ENCODE measurements around the gene RGS21.

The RGS21 gene

DNA sequence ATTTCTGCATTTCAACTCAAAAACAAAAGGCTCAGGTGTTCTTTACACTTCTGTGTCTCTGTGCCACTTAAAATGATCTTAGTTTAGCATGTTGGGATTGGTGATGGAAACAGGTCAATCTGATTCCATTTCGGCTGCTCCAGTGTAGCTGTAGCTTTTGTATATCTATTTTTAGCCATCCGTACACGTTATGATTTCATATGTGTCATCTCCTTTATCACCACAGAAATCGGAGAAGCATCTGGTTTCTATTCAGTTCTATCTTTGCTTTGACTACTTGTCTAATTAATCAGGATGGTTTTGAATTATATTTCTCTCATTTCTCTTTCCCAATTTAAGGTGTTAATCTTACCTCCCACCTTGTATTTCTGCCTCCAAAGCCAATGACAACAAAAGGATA, 41.1 kb downstream of the RGS21 start:
- H3K27ac Mint-ChIP-seq, result no peak overlapping the region
- no peak overlapping the region for H3K4me3 Mint-ChIP-seq
- H3K4me1 Mint-ChIP-seq, result no peaks in the 10 kb centered on the region
- ATAC-seq (replicated peaks) (no peak), DNase-seq (no peak)
- no peaks in the 10 kb centered on the region for H3K27me3 Mint-ChIP-seq
- no peaks in the 10 kb centered on the region for H3K9me3 Mint-ChIP-seq
- no peaks in the 10 kb centered on the region for H3K36me3 Mint-ChIP-seq

GRCh38 chr1:192358402-192358801, 41.6 kb downstream of the RGS21 start:
- Mint-ChIP-seq H3K9me3 (no peaks in the 10 kb centered on the region), H3K27ac (no peak overlapping the region), H3K4me3 (no peak overlapping the region), H3K4me1 (no peaks in the 10 kb centered on the region), H3K36me3 (no peaks in the 10 kb centered on the region), H3K27me3 (no peaks in the 10 kb centered on the region)
- no peak for ATAC-seq (replicated peaks)
- no peak for DNase-seq

GRCh38 chr1:192358822-192359221, 42.0 kb downstream of the RGS21 start:
- no peaks in the 10 kb centered on the region for H3K27me3 Mint-ChIP-seq
- no peaks in the 10 kb centered on the region for H3K36me3 Mint-ChIP-seq
- H3K4me1 Mint-ChIP-seq, result no peaks in the 10 kb centered on the region
- no peak for DNase-seq
- no peak overlapping the region for H3K27ac Mint-ChIP-seq
- no peak for ATAC-seq (replicated peaks)
- no peak overlapping the region for H3K4me3 Mint-ChIP-seq
- H3K9me3 Mint-ChIP-seq, result no peaks in the 10 kb centered on the region

DNA sequence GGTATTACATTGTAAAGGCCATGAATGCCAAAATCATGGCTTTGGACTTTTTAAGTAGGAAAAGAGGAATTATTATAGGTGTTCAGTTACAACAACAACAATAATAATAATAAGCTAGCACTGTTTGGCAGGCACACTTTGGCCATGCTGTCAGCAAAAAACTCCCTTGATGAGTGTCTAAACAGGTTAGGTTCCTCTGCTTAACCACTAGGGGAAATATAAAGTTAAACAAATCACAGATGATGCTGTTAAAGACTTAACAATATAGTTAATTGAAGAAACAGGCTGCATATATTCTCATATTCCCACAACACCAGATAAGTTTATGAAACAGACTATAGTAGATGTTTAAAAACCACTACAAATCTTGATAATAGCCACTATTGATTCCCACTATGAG, 46.4 kb downstream of the RGS21 start:
- ATAC-seq (replicated peaks) (no peak), DNase-seq (no peak)
- no peak overlapping the region for H3K4me3 Mint-ChIP-seq
- H3K9me3 Mint-ChIP-seq, result no peaks in the 10 kb centered on the region
- no peaks in the 10 kb centered on the region for H3K36me3 Mint-ChIP-seq
- no peak overlapping the region for H3K27ac Mint-ChIP-seq
- no peaks in the 10 kb centered on the region for H3K27me3 Mint-ChIP-seq
- no peaks in the 10 kb centered on the region for H3K4me1 Mint-ChIP-seq

- Mint-ChIP-seq H3K4me3 (no peak overlapping the region), H3K27me3 (no peaks in the 10 kb centered on the region), H3K27ac (no peak overlapping the region), H3K36me3 (no peaks in the 10 kb centered on the region), H3K9me3 (no peaks in the 10 kb centered on the region), H3K4me1 (no peaks in the 10 kb centered on the region)
- DNase-seq, result no peak
- no peak for ATAC-seq (replicated peaks)
These were observed 50.6 kb downstream of the RGS21 start for GRCh38 chr1:192367436-192367835.

DNA sequence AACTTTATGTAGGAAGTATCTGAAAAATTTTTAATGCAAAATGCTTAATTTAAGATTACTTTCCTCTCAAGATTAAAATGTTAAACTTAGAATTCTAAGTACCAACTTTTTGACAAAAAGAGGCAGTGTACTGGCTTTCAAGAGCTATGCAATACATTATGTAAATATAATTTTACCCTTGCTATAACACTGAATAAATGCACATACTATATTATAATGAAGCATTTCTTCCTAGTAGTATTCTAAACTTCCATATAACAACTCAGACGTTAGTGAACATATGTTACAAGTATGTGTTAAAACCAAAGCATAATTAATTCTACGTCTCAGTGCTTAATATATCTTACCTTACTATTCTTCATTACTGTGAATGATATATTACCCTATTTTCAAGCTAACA, 58.5 kb downstream of the RGS21 start:
- Mint-ChIP-seq H3K27me3 (no peaks in the 10 kb centered on the region), H3K9me3 (no peaks in the 10 kb centered on the region), H3K4me1 (peaks cover 0 to 4% of the 10 kb centered on the region in 2 donors), H3K36me3 (no peaks in the 10 kb centered on the region), H3K27ac (no peak overlapping the region), H3K4me3 (no peak overlapping the region)
- ATAC-seq (replicated peaks) (no peak), DNase-seq (no peak)

DNA sequence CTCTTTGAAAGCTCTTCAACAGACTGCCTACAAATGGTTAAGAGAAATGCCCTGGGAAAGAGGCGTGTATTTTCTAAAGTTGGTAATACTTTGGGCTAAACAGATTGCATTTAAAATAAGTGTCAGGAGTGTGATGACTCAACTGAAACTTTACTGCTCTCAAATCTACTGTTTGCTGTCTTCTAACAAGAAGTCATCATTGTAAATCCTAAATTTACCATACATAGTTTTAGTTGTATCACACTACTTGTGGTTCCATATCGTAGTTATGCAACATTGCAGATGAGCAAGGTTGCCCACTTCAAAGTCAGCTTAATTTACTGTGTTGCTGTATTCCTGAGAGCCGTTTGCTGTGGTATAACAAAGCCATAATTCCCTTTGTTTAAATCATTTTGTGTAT, 59.6 kb downstream of the RGS21 start:
- no peak for DNase-seq
- no peaks in the 10 kb centered on the region for H3K9me3 Mint-ChIP-seq
- no peak for ATAC-seq (replicated peaks)
- H3K27me3 Mint-ChIP-seq, result no peaks in the 10 kb centered on the region
- no peak overlapping the region for H3K4me3 Mint-ChIP-seq
- H3K4me1 Mint-ChIP-seq, result peaks cover 0 to 4% of the 10 kb centered on the region in 2 donors
- no peaks in the 10 kb centered on the region for H3K36me3 Mint-ChIP-seq
- H3K27ac Mint-ChIP-seq, result no peak overlapping the region

DNA sequence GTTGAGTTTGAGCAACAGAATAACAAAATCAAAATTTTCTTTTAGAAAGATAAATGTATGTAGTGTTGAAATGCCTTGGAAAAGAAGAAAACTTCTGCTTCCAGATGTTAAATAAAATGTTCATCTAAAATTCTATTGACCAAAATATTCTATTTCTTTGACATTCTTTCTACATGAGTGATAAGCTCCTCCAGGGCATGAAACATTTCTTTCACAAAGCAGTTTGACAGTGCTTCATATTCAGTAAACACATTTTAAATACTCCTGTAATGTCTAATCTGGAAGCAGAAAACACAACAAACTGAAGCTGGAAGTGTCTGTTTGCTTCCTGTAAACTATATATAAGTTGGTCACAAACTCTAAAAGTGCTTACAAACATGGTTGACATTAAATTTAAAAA, 61.5 kb downstream of the RGS21 start:
- no peaks in the 10 kb centered on the region for H3K9me3 Mint-ChIP-seq
- H3K36me3 Mint-ChIP-seq, result no peaks in the 10 kb centered on the region
- no peak overlapping the region for H3K4me3 Mint-ChIP-seq
- H3K27ac Mint-ChIP-seq, result no peak overlapping the region
- H3K4me1 Mint-ChIP-seq, result peaks cover 0 to 4% of the 10 kb centered on the region in 2 donors
- H3K27me3 Mint-ChIP-seq, result no peaks in the 10 kb centered on the region
- ATAC-seq (replicated peaks) (no peak), DNase-seq (no peak)

DNA sequence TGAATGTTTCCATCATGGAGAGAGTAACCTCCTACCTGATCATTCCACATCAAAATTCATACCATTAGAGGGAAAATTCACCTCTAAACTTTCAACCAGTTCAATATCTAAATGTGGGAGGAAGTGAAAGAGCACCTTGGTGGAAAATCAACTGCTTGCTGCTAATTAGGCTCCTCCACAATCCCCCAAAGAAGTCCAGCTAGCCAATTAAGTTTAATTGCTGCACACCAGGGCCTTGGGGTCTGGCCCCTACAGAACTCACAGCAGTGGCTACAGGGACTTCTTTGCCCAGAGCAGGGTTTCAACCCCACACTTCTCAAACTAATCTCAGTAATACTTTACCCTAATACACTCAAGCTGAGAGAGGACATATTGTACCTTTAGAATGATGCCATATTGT, 62.1 kb downstream of the RGS21 start:
- Mint-ChIP-seq H3K9me3 (no peaks in the 10 kb centered on the region), H3K27me3 (no peaks in the 10 kb centered on the region), H3K27ac (no peak overlapping the region), H3K4me1 (peaks cover 0 to 4% of the 10 kb centered on the region in 2 donors), H3K4me3 (no peak overlapping the region), H3K36me3 (no peaks in the 10 kb centered on the region)
- ATAC-seq (replicated peaks) (no peak), DNase-seq (no peak)

- peaks cover 0 to under 1% of the 10 kb centered on the region in 2 donors for H3K9me3 Mint-ChIP-seq
- H3K4me1 Mint-ChIP-seq, result peaks cover 0 to 4% of the 10 kb centered on the region in 2 donors
- no peak overlapping the region for H3K4me3 Mint-ChIP-seq
- no peak overlapping the region for H3K27ac Mint-ChIP-seq
- ATAC-seq (replicated peaks) (no peak), DNase-seq (no peak)
- no peaks in the 10 kb centered on the region for H3K27me3 Mint-ChIP-seq
- H3K36me3 Mint-ChIP-seq, result no peaks in the 10 kb centered on the region
These were observed 62.8 kb downstream of the RGS21 start for GRCh38 chr1:192379554-192379953.

DNA sequence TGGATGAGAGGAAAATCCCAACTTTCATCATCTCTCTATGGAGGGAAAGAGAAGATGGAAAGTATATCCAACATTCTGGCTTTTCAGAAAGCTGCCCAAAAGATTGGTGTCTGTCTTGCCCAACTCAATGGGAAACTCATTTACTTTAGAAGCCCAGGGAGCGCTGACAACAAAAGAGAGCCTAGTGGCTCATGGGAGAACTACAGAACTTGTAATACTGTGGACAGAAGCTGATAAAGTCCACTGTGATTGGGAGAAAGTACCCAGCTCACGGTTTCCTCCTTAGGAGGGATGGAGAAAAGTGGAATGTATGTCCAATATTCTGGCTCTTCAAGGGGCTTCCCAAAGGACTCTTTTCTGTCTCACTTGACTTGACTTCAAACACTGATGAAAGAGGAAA, 66.0 kb downstream of the RGS21 start:
- H3K27me3 Mint-ChIP-seq, result no peaks in the 10 kb centered on the region
- DNase-seq (no peak), ATAC-seq (replicated peaks) (no peak)
- H3K9me3 Mint-ChIP-seq, result peaks cover 0 to 3% of the 10 kb centered on the region in 2 donors
- H3K27ac Mint-ChIP-seq, result no peak overlapping the region
- no peak overlapping the region for H3K4me3 Mint-ChIP-seq
- H3K4me1 Mint-ChIP-seq, result peaks cover 0 to 4% of the 10 kb centered on the region in 2 donors
- H3K36me3 Mint-ChIP-seq, result no peaks in the 10 kb centered on the region

DNA sequence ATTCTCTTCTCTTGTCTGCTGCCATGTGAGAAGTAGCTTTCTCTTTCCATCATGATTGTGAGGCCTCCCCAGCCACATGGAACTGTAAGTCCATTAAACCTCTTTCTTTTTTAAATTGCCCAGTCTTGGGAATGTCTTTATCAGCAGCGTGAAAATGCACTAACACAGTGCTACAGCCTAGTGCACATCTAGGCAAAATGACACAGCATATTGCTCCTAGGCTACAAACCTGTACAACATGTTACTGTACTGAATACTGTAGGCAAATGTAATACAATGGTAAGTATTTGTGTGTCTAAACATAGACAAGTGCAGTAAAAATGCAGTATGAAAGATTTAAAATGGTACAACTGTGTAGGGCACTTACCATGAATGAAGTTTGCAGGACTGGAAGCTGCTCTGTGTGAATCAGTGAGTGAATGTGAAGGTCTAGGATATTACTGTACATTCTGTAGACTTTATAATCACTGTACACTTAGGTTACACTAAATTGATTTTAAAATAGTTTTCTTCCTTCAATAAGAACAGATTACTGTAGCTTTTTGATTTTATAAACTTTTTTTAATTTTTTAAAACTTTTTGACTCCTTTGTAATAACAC, 69.4 kb downstream of the RGS21 start:
- Mint-ChIP-seq H3K4me3 (no peak overlapping the region), H3K27me3 (no peaks in the 10 kb centered on the region), H3K36me3 (no peaks in the 10 kb centered on the region), H3K9me3 (peaks cover 0 to 3% of the 10 kb centered on the region in 2 donors), H3K4me1 (no peaks in the 10 kb centered on the region), H3K27ac (no peak overlapping the region)
- ATAC-seq (replicated peaks) (no peak), DNase-seq (no peak)

GRCh38 chr1:192395211-192395610, 78.4 kb downstream of the RGS21 start:
- no peaks in the 10 kb centered on the region for H3K36me3 Mint-ChIP-seq
- DNase-seq (no peak), ATAC-seq (replicated peaks) (no peak)
- H3K9me3 Mint-ChIP-seq, result no peaks in the 10 kb centered on the region
- H3K4me1 Mint-ChIP-seq, result no peaks in the 10 kb centered on the region
- H3K27me3 Mint-ChIP-seq, result no peaks in the 10 kb centered on the region
- H3K4me3 Mint-ChIP-seq, result no peak overlapping the region
- no peak overlapping the region for H3K27ac Mint-ChIP-seq

GRCh38 chr1:192395895-192396294, 79.1 kb downstream of the RGS21 start:
- Mint-ChIP-seq H3K9me3 (peaks cover 0 to 1% of the 10 kb centered on the region in 2 donors), H3K4me1 (no peaks in the 10 kb centered on the region), H3K4me3 (no peak overlapping the region), H3K27me3 (no peaks in the 10 kb centered on the region), H3K27ac (no peak overlapping the region), H3K36me3 (no peaks in the 10 kb centered on the region)
- no peak for DNase-seq
- ATAC-seq (replicated peaks), result no peak

DNA sequence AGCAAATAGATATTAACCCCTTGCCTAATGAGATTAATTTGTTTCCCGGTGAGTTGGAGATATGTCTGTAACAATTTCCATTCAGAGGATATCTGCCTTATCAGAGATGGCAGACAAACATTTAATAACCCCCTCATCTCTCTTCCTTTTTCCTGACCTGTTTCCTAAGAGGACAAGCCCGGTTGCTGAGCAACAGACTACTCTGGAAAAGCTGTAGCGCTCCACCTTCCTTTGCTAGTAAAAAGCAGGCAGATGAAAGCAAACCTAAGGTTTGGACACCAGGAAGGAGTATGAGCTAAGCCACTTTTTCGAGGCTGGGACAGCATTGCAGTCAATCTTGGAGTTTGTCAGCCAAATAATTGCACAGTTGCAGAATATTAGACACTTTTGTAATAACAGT, 82.4 kb downstream of the RGS21 start:
- Mint-ChIP-seq H3K4me3 (no peak overlapping the region), H3K4me1 (no peaks in the 10 kb centered on the region), H3K9me3 (peaks cover 0 to 1% of the 10 kb centered on the region in 2 donors), H3K27ac (no peak overlapping the region), H3K36me3 (no peaks in the 10 kb centered on the region), H3K27me3 (no peaks in the 10 kb centered on the region)
- ATAC-seq (replicated peaks) (no peak), DNase-seq (no peak)

DNA sequence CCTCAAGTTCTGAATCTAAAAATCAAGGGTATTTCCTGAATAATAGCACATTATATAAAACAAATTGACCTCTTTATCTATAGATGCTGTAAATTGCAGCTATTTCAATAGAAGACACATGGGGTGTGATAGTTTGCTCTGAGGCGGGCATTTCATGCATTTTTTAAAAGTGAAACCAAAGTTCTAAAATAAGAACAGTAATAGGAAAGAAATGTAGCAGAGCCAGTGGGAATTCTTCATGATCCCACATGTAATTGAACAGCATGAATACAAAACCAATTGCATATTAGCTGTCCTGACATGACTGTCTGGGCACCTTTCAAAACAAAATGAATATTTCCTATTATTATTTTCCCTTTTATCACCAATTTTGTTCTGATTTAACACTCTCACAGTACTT, 85.0 kb downstream of the RGS21 start:
- Mint-ChIP-seq H3K9me3 (peaks cover 0 to 1% of the 10 kb centered on the region in 2 donors), H3K27ac (no peak overlapping the region), H3K27me3 (no peaks in the 10 kb centered on the region), H3K36me3 (no peaks in the 10 kb centered on the region), H3K4me1 (no peaks in the 10 kb centered on the region), H3K4me3 (no peak overlapping the region)
- no peak for DNase-seq
- ATAC-seq (replicated peaks), result no peak
